ENCODE data around the gene UPB1.
"Not testable (repeated sequence)": the region's sequence is repeated elsewhere in the genome, so short reads cannot be mapped to it uniquely, and the experiment has no call there.

Gene UPB1

DNA sequence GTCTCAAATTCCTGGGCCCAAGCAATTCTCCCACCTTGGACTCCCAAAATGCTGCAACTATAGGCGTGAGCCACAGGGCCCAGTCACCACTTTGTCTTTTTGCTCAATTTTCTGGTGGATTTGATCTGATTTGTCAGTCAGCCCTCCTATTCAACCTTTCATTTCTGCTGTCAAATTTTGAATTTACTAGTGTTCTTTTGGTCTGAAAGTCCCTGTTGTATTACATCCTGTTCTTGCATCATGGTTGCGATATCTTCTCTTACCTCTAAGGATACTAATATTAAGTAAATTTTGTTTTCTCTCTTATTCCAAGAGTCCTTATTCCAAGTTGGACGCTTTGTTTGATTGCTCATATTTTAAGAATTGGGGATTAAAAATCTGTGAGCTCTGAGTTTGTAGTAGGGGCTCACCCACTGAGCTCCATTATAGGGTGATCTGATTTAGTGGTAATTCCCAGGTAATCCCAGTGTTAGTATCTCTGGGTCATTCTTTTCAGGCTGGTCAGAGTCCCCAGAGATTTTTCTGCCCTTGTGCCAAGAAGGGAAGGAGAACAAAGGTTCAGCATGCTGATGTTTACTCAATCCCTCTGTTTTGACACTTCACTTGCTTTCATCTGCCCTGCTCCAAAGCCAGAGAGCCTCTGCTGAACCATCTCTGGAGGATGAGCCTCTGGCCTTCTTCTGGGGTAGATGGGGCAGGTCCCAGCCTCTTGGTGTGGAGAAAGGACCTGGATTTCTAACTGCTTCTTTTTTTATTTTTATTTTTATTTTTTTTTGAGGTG is 10.0 kb downstream of the UPB1 start:
- no peak for DNase-seq
- no peak for ATAC-seq

DNA sequence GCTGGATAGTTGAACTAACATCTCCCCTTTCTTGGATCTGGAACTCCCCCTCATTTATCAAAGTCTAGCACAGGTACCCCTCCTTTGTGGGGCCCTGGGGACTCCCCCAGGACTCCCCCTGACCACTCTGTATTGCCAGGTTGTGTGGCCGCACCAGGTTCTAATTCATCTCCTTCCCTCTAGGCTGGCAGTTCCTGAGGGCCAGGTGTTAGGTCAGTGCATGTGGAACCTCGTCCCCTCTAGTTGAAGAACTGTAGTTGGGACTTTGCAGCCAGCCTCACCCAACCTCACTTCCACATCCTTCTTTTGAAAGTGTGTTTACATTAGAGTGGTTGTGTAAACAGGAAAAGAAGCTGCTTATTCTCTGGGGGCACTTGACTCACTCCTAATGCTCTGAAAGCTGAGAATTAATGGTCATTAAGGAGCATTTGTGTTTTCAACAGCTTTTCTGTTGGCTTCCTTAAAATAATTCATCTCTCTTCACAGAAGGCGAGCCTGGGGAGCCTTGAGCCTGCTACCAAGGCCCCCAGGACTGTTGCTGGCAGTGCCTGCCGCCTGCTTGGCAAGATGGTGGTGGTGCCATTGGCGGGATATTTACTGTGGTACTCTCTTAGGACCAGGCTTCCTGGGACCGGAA is 11.8 kb downstream of the UPB1 start:
- DNase-seq (no peak), ATAC-seq (no peak)

DNA sequence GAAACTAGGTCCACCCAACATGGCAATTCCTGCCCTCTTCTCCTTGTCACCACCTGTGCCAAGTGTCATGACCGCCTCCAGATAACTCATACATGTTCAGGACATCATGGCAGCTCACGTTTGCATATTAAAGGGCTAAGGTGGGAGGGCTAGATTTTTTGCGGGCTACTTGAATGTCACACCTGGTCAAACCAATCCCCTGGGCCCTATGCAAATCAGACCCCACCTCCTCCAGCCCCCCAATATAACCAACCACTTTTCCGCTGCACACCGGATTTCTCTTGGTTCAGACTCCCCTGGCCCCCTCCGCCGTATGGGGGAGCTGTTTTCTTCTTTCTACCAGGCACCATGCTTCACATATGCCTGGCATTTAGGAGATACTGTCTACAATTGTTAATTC is 12.6 kb downstream of the UPB1 start:
- DNase-seq, result no peak
- ATAC-seq, result no peak

DNA sequence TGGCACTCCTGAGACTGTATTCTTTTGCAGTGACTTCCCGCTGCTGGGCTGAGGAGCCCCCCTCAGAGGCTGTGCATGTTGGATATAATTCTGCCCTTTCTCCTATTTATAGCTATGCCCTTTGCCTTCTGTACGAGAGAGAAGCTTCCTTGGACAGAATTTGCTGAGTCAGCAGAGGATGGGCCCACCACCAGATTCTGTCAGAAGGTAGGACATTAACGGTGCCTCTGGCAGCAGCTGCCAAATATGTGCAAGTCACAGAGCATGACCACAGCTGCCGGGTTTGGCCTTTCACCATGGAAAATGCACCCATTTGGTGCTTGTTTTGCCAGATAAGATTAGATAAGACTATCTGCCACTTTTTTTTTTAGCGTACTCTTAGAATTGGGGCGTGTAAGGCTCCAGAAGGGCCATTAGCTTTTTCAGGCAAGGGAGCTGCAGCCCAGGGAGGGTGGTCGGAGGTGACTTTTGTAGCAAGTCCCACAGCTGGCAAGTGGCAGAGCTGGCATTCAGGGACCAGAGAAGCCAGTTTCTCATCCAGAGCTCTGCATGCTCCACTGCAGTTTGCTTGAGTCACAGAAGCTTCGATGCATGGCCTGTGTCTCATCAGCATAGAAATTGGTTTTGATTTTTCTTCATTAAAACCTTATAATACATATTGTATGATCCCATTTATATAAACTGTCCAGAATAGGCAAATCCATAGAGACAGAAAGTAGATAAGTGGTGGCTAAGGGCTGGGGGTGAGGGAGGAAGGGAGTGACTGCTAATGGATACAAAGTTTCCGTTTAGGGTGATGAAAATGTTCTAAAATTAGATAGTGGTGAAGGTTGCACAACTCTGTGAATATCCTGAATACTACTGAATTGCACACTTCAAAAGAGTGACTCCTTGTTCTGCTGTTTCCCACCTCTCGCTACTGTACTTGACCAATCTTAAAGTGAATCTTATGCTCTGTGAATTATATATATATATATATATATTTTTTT is 15.8 kb downstream of the UPB1 start:
- ATAC-seq, result peak; percentile 61
- DNase-seq, result peak; percentile 24

DNA sequence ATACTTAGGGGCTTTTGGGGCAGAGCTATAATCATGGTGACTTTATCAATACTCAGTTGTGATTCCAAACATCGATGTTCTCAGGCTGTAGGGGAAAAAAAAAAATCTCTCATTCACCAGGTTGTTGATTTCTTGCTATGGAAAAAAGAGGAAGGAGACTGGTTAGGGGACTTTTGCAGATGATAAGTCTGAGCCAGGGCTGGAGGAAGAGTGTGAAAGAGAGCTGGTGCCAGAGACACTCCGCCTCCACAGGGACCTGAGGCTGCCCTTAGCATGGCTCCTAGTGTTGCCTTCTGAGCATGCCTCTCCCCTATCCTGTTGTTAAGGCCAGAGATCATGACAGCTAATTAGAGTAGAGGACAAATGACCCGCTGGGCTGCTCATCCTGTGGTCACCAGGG is 16.9 kb downstream of the UPB1 start:
- no peak for ATAC-seq
- DNase-seq, result no peak

DNA sequence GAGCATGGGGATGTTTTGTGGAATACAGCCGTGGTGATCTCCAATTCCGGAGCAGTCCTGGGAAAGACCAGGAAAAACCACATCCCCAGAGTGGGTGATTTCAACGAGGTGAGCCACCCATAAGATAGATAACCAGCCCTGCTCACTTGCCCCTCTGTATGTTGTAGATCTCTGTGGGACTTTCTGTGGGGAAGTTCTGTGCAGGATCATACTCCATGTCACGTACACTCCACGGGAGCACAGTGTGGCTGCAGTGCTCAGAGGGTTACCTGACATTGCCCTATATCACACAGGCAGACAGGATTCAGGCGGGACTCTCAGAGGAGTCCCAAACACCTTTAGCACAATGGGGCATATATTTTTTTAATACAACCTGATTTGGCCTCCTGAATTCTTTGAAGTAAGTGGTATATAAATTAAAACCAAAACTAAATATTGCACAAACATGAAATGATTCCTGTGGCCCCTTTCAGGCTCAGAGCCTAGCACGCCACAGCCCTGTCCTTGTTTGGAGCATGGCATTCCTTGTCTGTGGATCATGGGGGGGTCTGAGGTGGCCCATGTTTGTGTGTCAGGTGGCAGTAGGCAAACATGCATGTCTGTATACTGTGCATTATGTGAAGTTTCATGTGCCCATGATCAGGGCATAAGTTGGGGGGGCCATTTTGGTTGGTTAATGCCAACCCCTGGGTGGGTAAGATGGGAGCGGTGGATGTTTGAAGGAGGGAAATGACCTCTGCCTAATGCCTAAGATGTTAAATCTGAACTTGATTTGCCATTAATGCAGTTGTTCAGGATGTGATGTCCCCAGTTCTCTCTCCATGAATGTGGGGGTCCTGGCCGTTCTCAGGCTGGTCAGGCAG is 18.5 kb downstream of the UPB1 start:
- ATAC-seq (no peak), DNase-seq (no peak)

DNA sequence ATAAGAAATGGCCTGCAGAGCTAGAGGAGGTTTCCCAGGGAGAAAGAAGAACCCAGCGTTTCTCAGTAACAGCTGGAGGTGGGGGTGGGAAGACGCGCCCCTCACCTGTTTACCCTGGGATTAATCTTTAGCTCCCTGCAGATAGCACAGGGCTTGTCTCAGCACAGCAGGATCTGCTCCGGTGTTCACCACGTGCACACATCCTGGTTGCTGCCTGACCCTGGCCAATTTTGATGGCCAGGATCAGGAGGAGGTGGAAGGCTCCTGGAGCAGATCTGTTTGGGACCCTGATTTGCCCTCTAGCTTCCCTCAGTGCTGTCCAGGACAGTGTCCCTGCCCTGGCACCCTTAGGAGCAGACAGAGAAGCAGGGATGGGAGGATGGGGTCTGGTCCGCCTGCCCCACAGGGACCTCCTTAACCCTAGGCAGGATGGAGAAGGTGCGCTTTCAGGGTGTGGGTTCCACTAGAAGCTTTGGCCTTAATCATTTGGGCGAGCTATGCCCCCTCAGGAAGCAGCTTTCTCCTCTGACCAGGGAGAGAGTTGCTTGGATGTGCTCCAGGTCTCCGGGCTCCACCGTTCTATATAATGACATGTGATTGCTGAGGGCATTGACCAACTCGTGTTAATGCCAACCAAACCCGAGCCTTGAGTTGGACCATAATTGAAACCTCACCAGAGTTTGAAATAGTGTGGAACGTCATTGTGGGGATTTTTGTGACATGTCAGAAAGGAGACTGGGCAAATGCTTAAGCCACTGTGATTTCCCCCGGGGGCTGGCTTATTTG is 19.3 kb downstream of the UPB1 start:
- no peak for DNase-seq
- ATAC-seq, result no peak

DNA sequence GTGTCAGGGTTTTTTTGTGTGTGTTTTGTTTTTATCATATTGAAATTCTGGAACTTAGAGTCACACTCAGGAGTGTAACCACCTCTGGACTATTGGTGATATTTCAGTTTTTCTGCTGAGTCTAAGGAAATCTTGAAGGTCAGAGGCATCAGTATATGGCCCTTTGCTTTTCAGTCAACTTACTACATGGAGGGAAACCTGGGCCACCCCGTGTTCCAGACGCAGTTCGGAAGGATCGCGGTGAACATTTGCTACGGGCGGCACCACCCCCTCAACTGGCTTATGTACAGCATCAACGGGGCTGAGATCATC is 19.9 kb downstream of the UPB1 start:
- DNase-seq (no peak), ATAC-seq (peak; percentile 2)

DNA sequence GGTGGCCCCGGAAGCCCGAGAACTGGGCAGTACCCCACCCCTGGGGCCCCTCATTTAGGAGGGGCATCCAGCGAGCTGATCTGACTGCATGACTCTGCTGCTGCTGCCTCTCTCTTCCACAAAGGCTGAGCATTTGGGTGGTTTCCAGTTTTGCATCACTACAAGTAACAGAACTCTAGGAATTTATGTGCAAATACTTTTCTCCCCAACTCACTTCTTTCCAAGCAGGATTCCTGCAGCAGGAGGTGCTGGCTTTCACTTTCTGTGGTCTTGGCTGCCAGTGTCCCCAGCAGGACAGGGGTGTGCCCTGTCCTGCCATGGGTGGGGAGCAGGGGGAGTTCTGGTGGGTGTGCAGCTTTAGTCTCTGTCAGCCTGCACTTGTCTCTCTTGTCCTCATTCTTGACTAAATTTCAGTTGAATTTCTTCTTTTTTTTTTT is 21.2 kb downstream of the UPB1 start:
- no peak for ATAC-seq
- DNase-seq, result no peak

DNA sequence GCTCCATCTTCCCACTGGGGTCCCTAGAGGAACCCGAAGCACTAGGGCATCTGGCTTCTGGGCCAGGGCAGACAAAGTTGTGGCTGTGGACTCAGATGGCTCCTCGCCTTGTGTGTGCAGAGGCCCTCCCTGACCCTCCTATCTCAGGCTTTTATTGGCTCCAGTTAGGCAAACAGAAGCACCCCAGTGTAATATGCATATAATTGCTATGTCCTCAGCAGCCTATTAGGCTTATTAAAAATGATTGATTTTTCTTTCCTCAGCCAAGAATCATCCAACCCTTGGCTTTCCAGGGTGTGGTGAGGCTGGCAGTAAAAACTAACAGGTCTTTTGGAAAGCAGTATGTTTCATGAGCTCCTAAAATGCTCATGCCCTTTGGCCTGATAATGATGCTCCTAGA is 22.3 kb downstream of the UPB1 start:
- ATAC-seq, result no peak
- no peak for DNase-seq

DNA sequence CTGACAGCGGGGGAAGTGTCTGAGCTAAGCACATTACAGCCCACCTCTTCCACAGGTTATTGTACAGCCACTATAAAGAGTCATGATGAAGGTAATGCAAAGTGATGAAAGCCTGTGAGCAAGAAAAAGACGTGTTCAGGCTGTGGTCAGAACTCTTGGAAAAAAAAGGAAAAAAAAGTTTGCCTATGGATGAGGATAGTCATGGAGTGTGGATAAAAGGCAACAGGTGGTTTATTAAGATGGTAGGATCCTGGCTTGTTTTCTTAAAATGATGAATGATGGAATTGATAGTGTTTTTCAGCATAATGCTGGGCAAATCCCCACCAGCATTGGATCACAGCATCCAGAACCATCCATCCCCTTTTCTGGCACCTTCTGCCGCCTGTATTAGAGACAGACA is 23.1 kb downstream of the UPB1 start:
- DNase-seq (no peak), ATAC-seq (no peak)

DNA sequence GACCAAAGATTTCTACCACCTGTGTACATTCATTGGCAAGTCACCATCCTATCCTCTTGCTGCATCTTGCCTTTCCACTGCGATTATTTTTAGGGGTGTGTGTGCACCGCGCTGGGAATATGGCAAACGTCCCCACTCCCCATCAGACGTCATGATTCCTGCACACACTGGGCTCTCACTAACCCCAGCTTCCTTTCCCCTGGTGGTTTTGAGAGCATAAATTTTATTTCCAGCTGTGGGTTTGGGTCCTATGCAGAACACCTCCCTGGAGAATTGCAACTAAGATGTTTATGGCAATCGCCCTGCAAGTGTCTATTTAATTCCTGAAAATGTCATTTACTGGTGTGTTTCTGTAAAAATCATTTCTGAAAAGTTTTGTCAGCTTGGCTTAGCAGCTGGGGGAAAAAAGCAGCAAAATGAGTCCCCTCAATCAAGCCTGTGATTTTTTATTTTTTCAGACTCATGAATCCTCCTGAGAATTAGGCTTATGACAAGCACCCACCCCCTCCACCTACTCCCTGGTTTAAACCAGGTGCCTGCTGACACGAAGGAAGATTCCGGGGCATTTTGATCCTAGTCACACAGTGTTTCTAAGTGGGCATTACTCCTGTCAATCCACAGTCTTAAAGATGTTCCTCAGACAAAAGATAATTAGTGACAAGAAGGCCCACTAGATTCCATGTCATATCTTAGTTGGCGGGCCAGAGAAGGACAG is 23.8 kb downstream of the UPB1 start:
- ATAC-seq (no peak), DNase-seq (no peak)

DNA sequence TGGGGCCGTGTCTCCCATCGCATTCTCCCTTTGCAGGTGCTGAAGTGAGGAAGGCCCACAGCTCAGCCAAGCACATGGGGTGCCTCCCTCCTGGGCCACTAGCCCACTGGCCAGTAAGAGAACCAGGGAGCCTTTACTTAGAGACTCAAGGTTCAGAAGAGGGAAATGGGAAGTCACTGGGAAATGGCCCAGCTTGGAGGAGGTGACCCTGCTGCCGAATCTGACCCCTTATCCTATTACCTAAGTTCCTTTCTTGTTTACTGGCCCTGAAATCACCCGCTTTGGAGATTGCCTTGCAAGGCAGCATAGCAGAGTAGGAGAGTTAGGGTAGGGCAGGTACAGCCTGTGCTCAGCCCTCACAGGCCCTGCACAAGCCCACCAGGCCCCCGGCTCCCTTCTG is 24.4 kb downstream of the UPB1 start:
- no peak for DNase-seq

DNA sequence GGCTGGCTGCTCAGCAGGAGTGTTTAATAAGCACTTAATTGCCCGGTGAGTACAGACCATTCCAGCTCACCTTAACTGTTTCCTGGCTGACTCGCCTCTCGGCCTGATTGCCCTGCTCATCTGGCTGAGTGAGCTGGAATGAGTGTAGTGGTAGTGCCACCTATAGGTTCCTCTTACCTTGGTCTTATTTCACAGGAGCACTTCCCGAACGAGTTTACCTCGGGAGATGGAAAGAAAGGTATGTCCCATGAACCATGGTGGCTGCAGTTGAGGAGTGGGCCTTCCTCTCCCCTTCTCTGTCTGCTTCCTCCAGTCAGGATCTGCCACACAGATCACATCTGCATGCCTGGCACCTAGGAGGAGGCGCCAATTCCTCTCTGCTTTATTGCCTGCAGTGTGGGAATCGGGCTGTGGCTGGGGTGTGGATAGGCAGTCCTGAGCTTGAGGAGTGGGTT is 26.7 kb downstream of the UPB1 start:
- ATAC-seq (peak; percentile 63), DNase-seq (peak; percentile 43)

More for the DNA sequence above, 24.4 kb downstream of the UPB1 start:
- ATAC-seq, result no peak

DNA sequence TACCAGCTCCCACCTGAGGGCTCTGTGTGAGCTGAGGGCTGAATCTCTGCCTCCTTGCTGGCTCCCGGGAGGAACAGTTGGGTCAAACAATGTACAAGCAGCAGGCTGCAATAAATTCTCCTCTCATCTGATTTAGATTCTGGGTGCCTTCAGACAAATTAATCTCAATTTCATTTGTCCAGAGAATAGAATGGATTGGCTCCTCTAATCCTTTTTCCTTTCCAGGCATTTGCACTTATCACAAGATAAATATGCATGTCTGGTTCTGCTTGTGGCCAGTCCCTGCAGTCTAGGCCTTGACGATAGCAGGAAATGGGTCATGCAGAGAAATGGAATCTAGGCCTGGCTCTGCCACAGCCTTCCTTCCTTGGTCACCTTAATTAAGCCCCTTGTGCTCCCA is 28.7 kb downstream of the UPB1 start:
- no peak for ATAC-seq
- DNase-seq, result no peak

DNA sequence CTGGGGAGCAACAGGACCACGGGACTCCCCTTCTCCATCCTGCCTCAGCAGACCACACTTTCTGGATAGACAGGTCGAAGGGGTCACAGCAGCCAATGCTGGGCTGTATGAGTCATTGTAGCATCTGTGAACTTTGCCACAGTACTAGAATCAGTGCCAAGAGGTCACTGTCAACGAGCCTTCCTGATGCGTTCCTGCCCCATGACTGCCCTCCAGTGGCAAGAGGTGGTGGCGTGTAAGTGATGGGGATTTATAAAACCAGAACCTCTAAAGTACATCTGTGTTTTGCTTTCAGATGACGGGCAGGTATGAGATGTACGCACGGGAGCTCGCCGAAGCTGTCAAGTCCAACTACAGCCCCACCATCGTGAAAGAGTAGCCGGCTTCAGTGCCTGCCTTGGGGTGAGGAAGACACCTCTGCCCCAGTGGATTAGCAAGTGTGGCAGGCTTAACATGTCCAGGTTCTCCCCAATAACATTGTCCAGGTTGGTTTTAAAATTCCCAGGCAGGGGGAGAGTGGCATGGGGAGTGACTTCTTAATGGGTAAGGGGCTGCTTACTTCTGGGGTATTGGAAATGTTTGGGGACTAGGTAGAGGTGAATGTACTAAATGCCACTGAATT is 30.4 kb downstream of the UPB1 start:
- ATAC-seq (peak; percentile 94), DNase-seq (peak; percentile 84)

DNA sequence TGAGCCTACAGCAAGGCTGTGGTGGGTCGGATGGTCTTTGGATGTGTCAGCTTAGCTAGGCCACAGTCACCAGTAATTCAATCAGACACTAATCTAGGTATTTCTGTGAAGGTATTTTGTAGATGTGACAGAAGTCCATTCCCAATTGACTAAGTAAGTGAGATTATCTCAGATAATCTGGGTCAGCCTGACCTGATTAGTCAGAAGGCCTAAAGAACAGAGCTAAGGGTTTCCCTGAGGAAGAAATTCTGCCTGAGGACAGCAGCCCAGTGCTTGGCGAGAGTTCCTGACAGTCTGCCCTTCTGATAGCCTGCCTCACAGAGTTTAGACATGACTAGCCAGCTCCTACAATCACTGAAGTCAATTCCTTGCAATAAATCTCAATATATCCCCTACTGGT is 31.1 kb downstream of the UPB1 start:
- no peak for DNase-seq
- ATAC-seq, result no peak

DNA sequence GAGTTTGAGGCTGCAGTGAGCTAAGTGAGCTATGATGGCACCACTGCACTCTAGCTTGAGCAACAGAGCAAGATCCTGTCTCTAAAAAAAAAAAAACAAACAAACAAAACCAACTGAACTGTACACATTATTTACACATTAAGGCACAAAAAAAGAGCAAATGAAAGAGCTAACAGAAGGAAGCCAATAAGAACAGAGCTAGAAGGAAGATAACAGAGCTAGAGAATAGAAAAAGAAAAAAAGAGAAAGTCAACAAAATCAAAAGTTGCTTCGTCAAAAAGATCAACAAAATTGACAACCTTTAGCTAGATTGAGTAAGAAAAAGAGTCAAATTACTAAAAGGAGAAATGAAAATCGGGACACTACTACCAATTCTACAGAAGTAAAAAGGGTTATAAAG is 34.8 kb downstream of the UPB1 start:
- DNase-seq, result no peak
- no peak for ATAC-seq

DNA sequence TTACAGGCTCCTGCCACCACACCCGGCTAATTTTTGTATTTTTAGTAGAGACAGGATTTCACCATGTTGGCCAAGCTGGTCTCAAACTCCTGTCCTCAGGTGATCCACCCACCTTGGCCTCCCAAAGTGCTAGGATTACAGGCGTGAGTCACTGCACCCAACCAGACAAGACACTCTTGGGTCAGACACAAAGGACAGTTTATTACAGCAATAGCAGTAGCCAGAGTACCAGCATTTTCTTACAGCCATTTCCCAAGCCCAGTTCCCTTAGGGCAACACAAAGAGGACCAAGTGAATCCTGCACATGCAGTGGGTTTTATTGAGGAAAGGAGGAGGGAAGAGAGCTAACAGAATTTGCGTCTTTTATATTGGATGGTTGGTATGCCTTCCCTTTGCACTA is 35.8 kb downstream of the UPB1 start:
- not testable (repeated sequence) for DNase-seq, ATAC-seq

DNA sequence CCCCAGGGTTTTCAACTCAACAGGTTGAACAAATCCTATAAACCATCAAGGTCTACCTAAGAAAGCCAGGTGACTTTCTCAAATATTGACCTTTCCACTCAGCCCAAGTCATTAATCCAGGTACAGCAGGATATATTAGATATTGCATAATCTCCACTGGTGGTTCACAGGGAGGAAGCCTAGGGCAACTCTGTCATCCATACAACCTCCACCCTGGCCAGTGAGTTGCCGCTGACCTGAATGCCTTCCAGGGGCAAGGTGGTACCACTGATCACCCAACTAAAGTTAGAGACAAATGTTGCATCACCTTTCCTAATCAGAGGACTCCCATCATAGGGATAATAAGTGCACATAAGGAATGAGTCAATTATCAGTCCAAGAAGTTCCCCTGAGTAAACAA is 36.9 kb downstream of the UPB1 start:
- no peak for DNase-seq
- no peak for ATAC-seq

Data from stimulated activated naive CD8-positive, alpha-beta T cell treated with anti-CD3 and anti-CD28 coated beads, Interleukin-15, Interleukin-2, amounts not matched to agents 100 U/mL and 50 U/mL, for 24 hours (primary cell).